HG02884 (cell line): Measurements from ENCODE around the gene NAE1.
"Not testable (repeated sequence)": the region's sequence is repeated elsewhere in the genome, so short reads cannot be mapped to it uniquely, and the experiment has no call there.

ENCODE experiments used
- ATAC-seq: cut with Tn5 transposase; IDR thresholded peaks from one replicate; pipeline ENCODE4 v1.9.1; 2021; ENCODE audit warnings: mild to moderate bottlenecking, moderate library complexity; ENCODE audit not compliant: unreplicated experiment

The NAE1 gene

GRCh38 chr16:66809765-66810164, 21.0 kb downstream of the NAE1 start:
- no peak for ATAC-seq

- no peak for ATAC-seq
Observed at GRCh38 chr16:66802159-66802558, 28.6 kb downstream of the NAE1 start.

GRCh38 chr16:66801320-66802105, 29.3 kb downstream of the NAE1 start, which contains the start of gene TERB1:
TSS of gene TERB1 (minus strand) at chr16:66801584. CDS start at chr16:66796798, 4,786 bp downstream.
- no peak for ATAC-seq

GRCh38 chr16:66800856-66801255, 29.9 kb downstream of the NAE1 start:
- ATAC-seq: no peak

GRCh38 chr16:66798161-66798560, 32.6 kb downstream of the NAE1 start:
- ATAC-seq: no peak

GRCh38 chr16:66793984-66794383, 36.8 kb downstream of the NAE1 start:
- not testable (repeated sequence) for ATAC-seq

GRCh38 chr16:66790130-66790733, 40.5 kb downstream of the NAE1 start:
- no peak for ATAC-seq

- ATAC-seq: no peak
Observed at GRCh38 chr16:66787427-66787826, 43.3 kb downstream of the NAE1 start.

- ATAC-seq: no peak
Observed at GRCh38 chr16:66786551-66786950, 44.2 kb downstream of the NAE1 start.

- no peak for ATAC-seq
Observed at GRCh38 chr16:66776457-66776856, 54.3 kb downstream of the NAE1 start.

- no peak for ATAC-seq
Observed at GRCh38 chr16:66774981-66775380, 55.8 kb downstream of the NAE1 start.

- ATAC-seq: no peak
Observed at GRCh38 chr16:66758086-66758485, 72.7 kb downstream of the NAE1 start.

- ATAC-seq: no peak
Observed at GRCh38 chr16:66754819-66755218, 76.0 kb downstream of the NAE1 start.

- ATAC-seq: no peak
Observed at GRCh38 chr16:66754211-66754610, 76.6 kb downstream of the NAE1 start.

- ATAC-seq: no peak
Observed at GRCh38 chr16:66752958-66753357, 77.8 kb downstream of the NAE1 start.
